IPS DF 6.9 (cell line): ENCODE data around the gene EYA3.

Experiments used
- DNase-seq: peaks from one replicate; pipeline ENCODE4 v3.0.0-alpha.2; 2013; ENCODE audit warnings: low read depth, low spot score
- H3K27ac ChIP-seq: one replicate; pipeline ENCODE4 v1.5.1; 2013; ENCODE audit warnings: low read length, control low read depth
- H3K27me3 ChIP-seq: 2 replicates; pipeline ENCODE4 v1.6.1; 2013; ENCODE audit warnings: mild to moderate bottlenecking, low read length; ENCODE audit not compliant: control insufficient read depth, insufficient read depth
- H3K36me3 ChIP-seq: 2 replicates; pipeline ENCODE4 v1.6.1; 2013; ENCODE audit warnings: low read length; ENCODE audit not compliant: control insufficient read depth, insufficient read depth
- H3K4me1 ChIP-seq: 2 replicates; pipeline ENCODE4 v1.6.1; 2013; ENCODE audit warnings: low read length; ENCODE audit not compliant: control insufficient read depth, insufficient read depth
- H3K4me3 ChIP-seq: 2 replicates; pipeline ENCODE4 v1.5.1; 2013; ENCODE audit warnings: mild to moderate bottlenecking, low read length
- H3K9me3 ChIP-seq: 2 replicates; pipeline ENCODE4 v1.6.1; 2013; ENCODE audit warnings: low read length, inconsistent platforms; ENCODE audit not compliant: control insufficient read depth, insufficient read depth
- WGBS: extraction: QIAGEN DNeasy Blood & Tissue Kit; methylation state at CpG from one replicate; pipeline ENCODE4 v1.1.7; 2013; ENCODE audit warnings: mixed read lengths, missing lambda C conversion rate; ENCODE audit not compliant: insufficient read length, insufficient coverage; 5-methylcytosine and 5-hydroxymethylcytosine counted together

Gene EYA3

GRCh38 chr1:28088168-28088961 lies at the start of gene EYA3:
Gene EYA3, minus strand, starts transcription at chr1:28088610. Its CDS starts 30,584 bp downstream, at chr1:28058026.
- Histone ChIP-seq H3K4me1 (no peaks in the 10 kb centered on the region), H3K27ac (no peak within 1 kb of the TSS), H3K36me3 (no peaks in the 10 kb centered on the region), H3K9me3 (no peaks in the 10 kb centered on the region), H3K4me3 (peak within 1 kb of the TSS; percentile 65), H3K27me3 (no peaks in the 10 kb centered on the region)
- peak; percentile 97 for DNase-seq
- no CpG with 5 or more reads among the region's 44 CpGs for WGBS

GRCh38 chr1:28136922-28137613 lies 48.7 kb upstream of the EYA3 start:
- Histone ChIP-seq H3K4me1 (no peaks in the 10 kb centered on the region), H3K9me3 (no peaks in the 10 kb centered on the region), H3K36me3 (no peaks in the 10 kb centered on the region), H3K27ac (no peak overlapping the region), H3K27me3 (no peaks in the 10 kb centered on the region), H3K4me3 (no peak overlapping the region)
- no peak for DNase-seq
- no CpG with 5 or more reads among the region's 4 CpGs for WGBS

- Histone ChIP-seq H3K27me3 (no peaks in the 10 kb centered on the region), H3K27ac (no peak overlapping the region), H3K9me3 (no peaks in the 10 kb centered on the region), H3K4me3 (no peak overlapping the region), H3K36me3 (no peaks in the 10 kb centered on the region), H3K4me1 (no peaks in the 10 kb centered on the region)
- DNase-seq = no peak
- WGBS = no CpG with 5 or more reads among the region's 8 CpGs
Measured at GRCh38 chr1:28136169-28136921, 47.9 kb upstream of the EYA3 start.

- no peaks in the 10 kb centered on the region for H3K36me3 ChIP-seq
- H3K27me3 ChIP-seq = no peaks in the 10 kb centered on the region
- H3K27ac ChIP-seq = no peak overlapping the region
- H3K4me3 ChIP-seq = no peak overlapping the region
- no CpG with 5 or more reads among the region's 14 CpGs for WGBS
- no peaks in the 10 kb centered on the region for H3K9me3 ChIP-seq
- no peak for DNase-seq
- H3K4me1 ChIP-seq = no peaks in the 10 kb centered on the region
Measured at GRCh38 chr1:28135371-28136168, 47.2 kb upstream of the EYA3 start.

GRCh38 chr1:28134651-28135207 lies 46.3 kb upstream of the EYA3 start:
- DNase-seq = no peak
- no peak overlapping the region for H3K4me3 ChIP-seq
- WGBS = no CpG with 5 or more reads among the region's 2 CpGs
- no peaks in the 10 kb centered on the region for H3K4me1 ChIP-seq
- no peak overlapping the region for H3K27ac ChIP-seq
- H3K36me3 ChIP-seq = no peaks in the 10 kb centered on the region
- no peaks in the 10 kb centered on the region for H3K9me3 ChIP-seq
- no peaks in the 10 kb centered on the region for H3K27me3 ChIP-seq

GRCh38 chr1:28132171-28133167 lies 44.1 kb upstream of the EYA3 start:
- WGBS = no CpG with 5 or more reads among the region's 11 CpGs
- no peaks in the 10 kb centered on the region for H3K4me1 ChIP-seq
- no peaks in the 10 kb centered on the region for H3K27me3 ChIP-seq
- H3K9me3 ChIP-seq = no peaks in the 10 kb centered on the region
- H3K36me3 ChIP-seq = no peaks in the 10 kb centered on the region
- no peak overlapping the region for H3K4me3 ChIP-seq
- DNase-seq = no peak
- H3K27ac ChIP-seq = no peak overlapping the region

- Histone ChIP-seq H3K4me1 (no peaks in the 10 kb centered on the region), H3K27me3 (no peaks in the 10 kb centered on the region), H3K36me3 (no peaks in the 10 kb centered on the region), H3K27ac (no peak overlapping the region), H3K4me3 (no peak overlapping the region), H3K9me3 (no peaks in the 10 kb centered on the region)
- no peak for DNase-seq
- no CpG with 5 or more reads among the region's 6 CpGs for WGBS
Measured at GRCh38 chr1:28130901-28131300, 42.5 kb upstream of the EYA3 start.

- H3K4me3 ChIP-seq = no peak overlapping the region
- H3K4me1 ChIP-seq = no peaks in the 10 kb centered on the region
- no peak for DNase-seq
- no CpG with 5 or more reads among the region's 1 CpG for WGBS
- no peaks in the 10 kb centered on the region for H3K27me3 ChIP-seq
- no peak overlapping the region for H3K27ac ChIP-seq
- no peaks in the 10 kb centered on the region for H3K36me3 ChIP-seq
- no peaks in the 10 kb centered on the region for H3K9me3 ChIP-seq
Measured at GRCh38 chr1:28129150-28129549, 40.7 kb upstream of the EYA3 start.

- Histone ChIP-seq H3K27me3 (no peaks in the 10 kb centered on the region), H3K4me3 (no peak overlapping the region), H3K36me3 (no peaks in the 10 kb centered on the region), H3K27ac (no peak overlapping the region), H3K4me1 (no peaks in the 10 kb centered on the region), H3K9me3 (no peaks in the 10 kb centered on the region)
- no peak for DNase-seq
- WGBS = no CpG with 5 or more reads among the region's 3 CpGs
Measured at GRCh38 chr1:28127617-28128257, 39.3 kb upstream of the EYA3 start.
